M059J (cell line): ENCODE data around the gene ARHGAP42. TPM values are rescaled to one million over a fixed set of nuclear protein-coding genes. Genes with fewer than 3 reads are reported as not detected.

ENCODE experiments used
- DNase-seq: peaks from one replicate; pipeline ENCODE4 v3.0.0-alpha.2; 2012; ENCODE audit warnings: low read depth
- total RNA-seq: library from RNA; depleted of rRNA; stranded (reverse); fragments of >200 nt; shearing (Covaris generic); gene quantifications from 2 replicates; pipeline ENCODE4 v1.2.3, GENCODE V29; 2014

ARHGAP42 gene
- total RNA-seq, 1 experiment from 2014 or later = 5.9 TPM

DNA sequence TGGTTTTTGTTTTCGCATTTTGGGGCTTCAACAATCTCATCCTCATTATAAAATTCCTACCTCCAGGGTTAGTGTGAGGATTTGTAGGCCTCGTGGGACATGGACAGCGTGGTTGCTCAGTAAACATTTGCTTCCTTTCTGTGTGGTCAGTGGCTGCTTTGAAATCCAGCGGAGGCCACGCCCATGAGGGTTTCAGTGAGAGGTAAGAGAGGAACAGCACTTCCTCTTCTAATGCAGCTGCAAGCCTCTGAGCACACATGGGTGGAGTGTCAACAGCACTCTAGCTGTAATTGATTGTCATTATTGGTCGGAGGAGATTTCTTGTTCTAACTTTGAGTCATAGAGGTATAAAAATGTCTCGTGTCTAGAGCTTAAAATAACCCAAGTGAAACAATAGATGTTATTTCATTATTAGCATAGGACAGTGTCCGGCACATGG is 6.0 kb upstream of the ARHGAP42 start:
- DNase-seq = peak; percentile 81

GRCh38 chr11:100682247-100682969 is 4.7 kb upstream of the ARHGAP42 start:
- DNase-seq = peak; percentile 47

- DNase-seq = no peak
Observed at GRCh38 chr11:100683126-100683525, 4.0 kb upstream of the ARHGAP42 start.

GRCh38 chr11:100684101-100685065 is 2.7 kb upstream of the ARHGAP42 start:
- DNase-seq = peak; percentile 70

DNA sequence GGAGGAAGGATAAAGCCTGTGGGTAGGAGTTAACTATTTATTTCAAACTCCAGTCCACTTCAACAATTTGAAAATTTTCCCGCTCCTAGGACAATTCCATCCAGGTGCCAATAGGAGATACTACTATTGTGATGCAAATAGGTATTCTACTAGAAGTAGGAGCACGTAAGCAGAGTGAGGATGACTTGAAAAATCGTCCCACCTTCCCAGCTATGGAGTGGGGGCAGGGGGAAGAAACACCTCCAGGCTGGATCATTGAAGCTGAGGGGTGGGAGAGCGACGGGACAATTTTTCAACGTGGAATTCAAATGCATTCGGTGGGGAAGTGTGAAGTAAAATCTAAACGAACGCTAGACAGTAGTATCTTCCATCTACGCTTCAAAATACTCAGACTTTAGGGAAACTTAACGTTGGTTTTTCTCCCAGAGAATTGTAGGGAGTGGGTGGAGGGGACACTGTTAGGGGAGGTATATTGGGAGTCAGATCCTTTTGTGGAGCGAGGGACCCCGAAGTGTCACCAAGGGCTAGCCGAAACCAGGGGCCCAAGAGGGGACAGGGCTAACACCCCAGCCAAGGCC is 523 bp upstream of the ARHGAP42 start:
- DNase-seq = no peak

DNA sequence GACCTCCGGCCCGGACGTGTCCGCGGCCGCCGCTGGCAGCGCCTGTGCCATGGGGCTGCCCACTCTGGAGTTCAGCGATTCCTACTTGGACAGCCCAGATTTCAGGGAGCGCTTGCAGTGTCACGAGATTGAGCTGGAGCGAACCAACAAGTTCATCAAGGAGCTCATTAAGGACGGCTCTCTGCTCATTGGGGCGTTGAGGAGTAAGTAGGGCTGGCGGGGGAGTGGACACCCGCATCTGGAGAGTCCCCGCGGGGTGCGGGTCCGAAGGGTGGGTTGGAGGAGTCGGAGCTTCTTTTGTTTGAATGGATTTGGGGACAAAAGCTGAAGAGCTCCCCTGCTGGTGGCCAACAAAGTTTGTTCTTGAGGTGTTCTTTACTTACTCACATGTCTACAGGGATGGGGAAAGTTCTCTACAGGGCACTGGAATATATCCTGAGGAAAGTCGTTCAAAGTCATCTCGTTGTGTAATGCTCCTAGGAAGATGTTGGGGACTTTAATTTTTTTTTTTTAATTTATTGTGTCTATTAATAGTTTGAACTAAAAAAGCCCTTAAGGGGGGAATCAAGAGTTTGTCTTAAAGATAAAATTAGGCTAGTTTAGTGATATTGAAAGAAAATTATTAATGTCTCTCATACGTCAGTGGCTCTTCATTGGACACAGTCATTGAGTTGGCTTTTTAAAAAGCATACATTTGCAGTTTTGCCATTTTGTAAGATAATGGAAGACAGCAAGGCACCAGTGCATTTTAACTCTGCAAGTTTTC is 725 bp downstream of the ARHGAP42 start:
- peak; percentile 88 for DNase-seq

DNA sequence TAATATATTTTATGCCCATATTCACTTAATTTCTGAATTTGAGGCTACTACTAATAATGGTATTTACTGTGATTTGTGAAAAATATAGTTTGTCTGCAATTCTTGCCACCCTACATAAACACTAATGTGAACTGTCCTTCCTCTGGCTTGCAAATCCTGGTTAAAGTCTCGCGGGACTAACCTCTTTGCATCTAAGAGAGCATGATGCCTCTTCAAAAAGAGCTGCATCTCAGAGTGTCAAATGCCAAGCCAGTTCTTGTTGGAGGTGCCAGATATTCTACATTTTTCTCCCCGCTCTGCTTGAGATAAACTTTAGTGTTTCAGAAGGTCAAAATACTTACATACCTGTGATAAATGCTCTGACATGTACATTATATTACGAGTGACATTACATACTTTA is 2.1 kb downstream of the ARHGAP42 start:
- no peak for DNase-seq

DNA sequence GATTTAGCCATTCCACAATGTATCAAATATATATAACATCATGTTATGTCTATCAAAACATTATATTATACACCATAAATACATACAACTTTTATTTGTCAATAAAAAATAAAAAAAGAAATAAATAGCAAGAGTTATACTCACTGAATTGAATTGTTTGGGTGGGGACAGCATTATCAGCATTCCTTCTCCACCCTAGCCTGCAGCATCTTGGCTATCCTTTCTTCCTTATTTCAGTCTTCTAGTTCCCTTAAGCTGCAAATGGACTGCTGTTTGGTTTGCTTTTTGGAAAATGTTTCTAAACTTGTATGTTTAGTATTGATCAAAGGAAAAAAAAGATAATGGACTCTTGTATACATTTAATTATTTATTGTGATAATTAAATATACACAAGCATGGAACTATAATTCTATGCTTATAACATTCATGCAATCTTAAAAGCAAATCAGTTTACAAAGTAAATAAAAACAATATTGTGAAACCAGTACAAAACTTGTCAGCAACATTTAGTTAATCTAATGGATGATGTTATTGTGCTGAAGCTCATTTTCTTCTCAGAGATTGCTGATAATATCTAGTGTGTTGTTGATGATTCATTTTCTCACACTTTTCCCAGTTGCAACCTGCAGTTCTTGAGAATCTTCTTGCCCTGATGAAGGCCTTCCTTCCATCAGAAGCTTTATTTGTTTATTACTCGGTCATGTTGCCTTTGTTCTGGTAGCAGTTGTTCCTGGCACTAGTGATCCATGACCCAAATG is 5.0 kb downstream of the ARHGAP42 start:
- no peak for DNase-seq

DNA sequence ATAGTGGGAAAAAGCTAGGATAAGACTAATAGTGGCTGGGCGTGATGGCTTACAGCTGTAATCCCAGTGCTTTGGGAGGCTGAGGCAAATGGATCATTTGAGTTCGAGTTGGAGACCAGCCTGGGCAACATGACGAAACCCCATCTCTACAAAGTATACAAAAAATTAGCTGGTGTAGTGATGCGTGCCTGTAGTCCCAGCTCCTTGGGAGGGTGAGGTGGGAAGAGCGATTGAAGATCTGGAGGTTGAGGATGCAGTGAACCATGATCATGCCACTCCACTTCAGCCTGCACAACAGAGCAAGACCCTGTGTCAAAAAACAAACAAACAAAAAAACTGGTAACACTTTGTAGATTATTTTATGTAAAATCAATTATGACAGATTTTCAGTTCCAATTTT is 8.8 kb downstream of the ARHGAP42 start:
- DNase-seq = no peak

DNA sequence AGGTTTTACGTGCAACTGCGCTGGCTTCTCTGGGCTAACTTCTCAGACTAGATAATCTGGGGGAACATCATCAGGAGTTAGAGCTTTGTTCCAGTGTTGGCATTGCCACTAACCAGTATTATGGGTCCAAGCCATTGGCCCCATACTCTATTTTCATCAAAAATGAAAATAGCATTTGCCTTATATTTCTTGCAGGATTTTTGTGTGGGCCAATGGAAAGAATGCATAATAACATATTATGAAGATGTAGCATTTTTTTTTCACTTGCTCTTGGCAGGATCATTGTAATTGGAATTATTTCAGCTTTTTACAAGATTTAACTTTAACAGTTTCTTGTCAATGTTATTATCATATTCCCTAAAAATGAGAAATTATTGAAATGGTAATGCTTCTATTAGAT is 16.1 kb downstream of the ARHGAP42 start:
- no peak for DNase-seq

DNA sequence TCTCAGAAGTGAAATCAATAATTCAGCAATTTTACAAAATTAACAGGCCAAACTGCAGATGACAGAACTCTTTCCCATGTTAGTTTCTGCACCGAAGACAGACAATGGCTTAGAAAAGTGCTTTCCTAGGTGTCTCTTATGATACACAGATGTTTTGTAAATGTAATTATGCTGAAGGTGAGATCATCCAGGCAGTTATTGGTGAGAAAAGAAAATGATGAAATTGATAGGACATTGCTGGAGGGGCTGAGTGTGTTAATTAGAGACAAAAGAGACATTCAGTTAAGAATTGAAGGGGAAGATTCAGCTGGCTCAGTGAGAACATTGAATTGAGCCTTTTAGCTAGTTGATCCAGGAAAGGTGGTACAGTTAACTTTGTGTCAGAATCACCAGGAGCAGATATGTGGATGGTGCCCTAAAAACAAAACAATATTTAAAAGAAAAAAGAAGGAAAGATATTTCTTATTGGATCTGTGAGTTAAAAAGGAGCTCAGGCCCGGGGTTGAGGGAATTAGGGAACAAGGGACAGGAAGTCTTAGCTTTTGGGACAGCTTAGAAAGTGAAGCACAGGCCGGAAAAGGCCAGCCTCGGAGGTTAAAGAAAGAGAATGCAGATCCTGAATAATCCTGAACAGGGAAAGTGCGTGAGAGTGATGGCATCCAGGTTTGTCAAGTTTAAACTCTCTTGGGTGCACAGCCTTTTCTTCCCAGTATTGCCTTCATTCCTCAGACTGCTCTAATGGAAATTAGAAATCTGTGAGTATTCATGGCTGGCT is 16.9 kb downstream of the ARHGAP42 start:
- no peak for DNase-seq

DNA sequence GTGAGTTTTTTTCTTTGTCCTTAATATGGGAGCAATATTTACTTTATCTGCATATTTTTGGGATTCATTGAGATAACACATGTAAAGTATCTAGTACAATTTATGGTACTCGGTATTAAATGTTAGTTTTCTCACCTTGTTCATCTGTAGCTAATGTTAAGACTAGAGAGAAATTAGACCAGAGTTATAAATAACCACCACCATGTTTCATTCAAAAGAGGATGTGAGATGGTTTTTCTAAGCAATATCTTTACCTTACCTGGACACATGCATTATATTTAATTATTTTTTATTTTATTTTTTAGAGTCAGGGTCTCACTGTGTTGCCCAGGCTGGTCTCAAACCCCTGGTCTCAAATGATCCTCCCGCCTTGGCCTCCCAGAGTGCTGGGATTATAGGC is 18.4 kb downstream of the ARHGAP42 start:
- no peak for DNase-seq

- peak; percentile 14 for DNase-seq
Observed at GRCh38 chr11:100706179-100706578, 19.1 kb downstream of the ARHGAP42 start.

DNA sequence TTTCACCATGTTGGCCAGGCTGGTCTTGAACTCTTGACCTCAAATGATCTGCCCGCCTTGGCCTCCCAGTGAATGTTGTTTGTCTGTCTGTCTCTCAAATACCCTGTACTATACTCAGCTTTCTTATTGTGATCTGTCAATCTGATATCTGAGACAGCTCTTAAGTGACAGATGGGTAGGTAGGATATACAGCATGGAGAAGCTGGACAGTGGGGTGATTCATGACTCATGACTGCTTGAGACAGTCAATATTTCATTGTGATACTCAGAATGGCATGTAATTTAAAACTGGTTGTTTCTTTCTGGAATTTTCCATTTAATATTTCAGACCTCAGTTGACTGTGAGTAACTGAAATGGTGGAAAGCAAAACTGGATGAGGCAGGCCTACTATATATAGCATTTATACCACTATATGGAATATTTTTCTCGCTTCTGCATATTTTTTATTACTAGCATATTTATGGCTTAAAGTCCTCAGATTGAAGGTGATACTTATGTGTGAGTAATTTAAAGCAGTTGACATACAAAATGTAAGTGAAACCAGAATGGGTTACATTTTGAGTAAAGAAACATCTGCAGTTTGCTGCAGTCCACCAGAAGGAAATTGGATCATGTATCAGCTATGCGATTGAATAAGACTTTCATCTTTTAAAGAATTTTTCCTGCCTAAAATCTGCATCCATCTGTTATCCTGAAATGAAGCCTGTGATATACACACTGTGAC is 22.3 kb downstream of the ARHGAP42 start:
- peak; percentile 70 for DNase-seq

- DNase-seq = no peak
Observed at GRCh38 chr11:100711984-100712383, 24.9 kb downstream of the ARHGAP42 start.

GRCh38 chr11:100712583-100712982 is 25.5 kb downstream of the ARHGAP42 start:
- no peak for DNase-seq

DNA sequence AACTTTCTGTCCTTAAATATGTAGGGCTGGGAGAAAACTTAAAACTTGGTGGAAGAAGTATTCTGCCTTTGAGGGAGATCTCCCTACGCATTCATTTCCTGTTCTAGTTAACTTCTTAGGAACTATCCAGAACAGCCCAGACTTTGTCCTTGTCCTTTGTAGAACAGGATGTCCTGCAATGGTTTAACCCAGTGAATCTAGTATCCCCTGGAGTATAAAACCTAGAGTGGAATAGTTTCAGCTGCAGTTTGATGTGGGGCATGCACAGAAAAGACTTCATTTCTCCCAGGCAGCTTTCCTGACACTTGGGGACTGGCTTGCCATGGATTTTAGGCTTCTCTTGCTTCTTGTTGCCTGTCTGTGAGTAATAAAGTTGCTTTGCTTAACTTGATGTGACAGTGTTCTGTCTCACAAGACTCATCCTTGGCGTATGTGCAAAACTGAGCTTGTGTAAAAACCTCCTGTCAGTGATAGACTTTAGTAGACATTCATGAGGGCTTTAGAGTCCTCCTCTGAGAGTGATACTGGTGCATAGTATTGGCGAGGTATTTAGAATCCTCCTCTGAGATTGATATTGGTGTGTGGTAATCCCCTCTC is 28.2 kb downstream of the ARHGAP42 start:
- DNase-seq = no peak

DNA sequence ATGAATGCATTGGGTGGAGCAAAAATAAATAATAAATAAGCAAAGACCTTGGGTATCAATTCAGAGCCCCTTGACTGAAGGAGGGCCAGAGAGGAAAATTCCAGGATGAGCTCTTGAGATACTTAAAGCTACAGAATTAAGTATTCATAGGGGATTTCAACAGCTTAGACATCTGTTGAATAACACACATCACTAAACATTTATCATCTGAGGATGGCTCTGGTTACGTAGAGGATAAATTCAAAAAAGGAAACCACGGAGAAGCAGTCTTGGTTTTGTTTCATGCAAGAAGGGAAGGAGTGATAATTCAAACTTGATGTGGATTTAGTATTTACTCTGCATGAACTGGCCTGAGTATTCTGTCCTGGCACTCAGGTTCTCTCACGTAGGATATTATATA is 29.8 kb downstream of the ARHGAP42 start:
- DNase-seq = no peak

- DNase-seq = peak; percentile 83
Observed at GRCh38 chr11:100719362-100719761, 32.3 kb downstream of the ARHGAP42 start.
